Right kidney (tissue), 1 donor: ENCODE data around the gene DDX42.
A peak's percentile ranks its signal among the peaks of the same experiment; 100 is the strongest.

Source experiments
- DNase-seq: peaks from one replicate; pipeline ENCODE4 v3.0.0-alpha.2; 2016

DDX42 gene

GRCh38 chr17:63819585-63820537, 45.9 kb downstream of the DDX42 start:
- no peak for DNase-seq

- DNase-seq: no peak
Measured at GRCh38 chr17:63820963-63821561, 47.1 kb downstream of the DDX42 start.

GRCh38 chr17:63821804-63822203, 47.8 kb downstream of the DDX42 start:
- DNase-seq: no peak

- no peak for DNase-seq
Measured at GRCh38 chr17:63822537-63822936, 48.6 kb downstream of the DDX42 start.

GRCh38 chr17:63823659-63824331, 49.8 kb downstream of the DDX42 start:
- no peak for DNase-seq

- DNase-seq: no peak
Measured at GRCh38 chr17:63824362-63824761, 50.4 kb downstream of the DDX42 start.

GRCh38 chr17:63826468-63827001, 52.6 kb downstream of the DDX42 start:
- DNase-seq: no peak

- peak; percentile 100 for DNase-seq
Measured at GRCh38 chr17:63827002-63827800, 53.2 kb downstream of the DDX42 start, which contains the start of the genes FTSJ3 and PSMC5. TSS of gene FTSJ3 (minus strand) at chr17:63827663. CDS start at chr17:63826902, 761 bp downstream. TSS of gene PSMC5 (plus strand) at chr17:63827431. CDS start at chr17:63827491, 60 bp downstream.

GRCh38 chr17:63827801-63828221, 53.8 kb downstream of the DDX42 start:
- no peak for DNase-seq

- DNase-seq: no peak
Measured at GRCh38 chr17:63828936-63829335, 55.0 kb downstream of the DDX42 start.

- no peak for DNase-seq
Measured at GRCh38 chr17:63830278-63830677, 56.3 kb downstream of the DDX42 start.

GRCh38 chr17:63830904-63831491, 57.0 kb downstream of the DDX42 start:
- DNase-seq: no peak

GRCh38 chr17:63831505-63831904, 57.5 kb downstream of the DDX42 start:
- no peak for DNase-seq

- no peak for DNase-seq
Measured at GRCh38 chr17:63832014-63832413, 58.0 kb downstream of the DDX42 start.

GRCh38 chr17:63832455-63832854, 58.5 kb downstream of the DDX42 start:
- no peak for DNase-seq

- DNase-seq: no peak
Measured at GRCh38 chr17:63833026-63833740, 59.2 kb downstream of the DDX42 start.

GRCh38 chr17:63833741-63834373, 59.9 kb downstream of the DDX42 start:
- DNase-seq: no peak

GRCh38 chr17:63834431-63835166, 60.6 kb downstream of the DDX42 start:
- DNase-seq: no peak

- no peak for DNase-seq
Measured at GRCh38 chr17:63835167-63835720, 61.3 kb downstream of the DDX42 start.
